Hepatocyte (in vitro differentiated cells): Measurements from ENCODE around the gene ATP8B4.

Source experiments
- CTCF ChIP-seq: fragments of 200-600 bp; sonication (generic); IDR thresholded peaks from 2 replicates; pipeline ENCODE4 v1.5.1; 2016; ENCODE audit warnings: antibody characterized with exemption, mild to moderate bottlenecking; ENCODE audit not compliant: poor library complexity
- EZH2 ChIP-seq: fragments of 200-600 bp; sonication (generic); IDR thresholded peaks from 2 replicates; pipeline ENCODE4 v1.6.1; 2016; ENCODE audit warnings: antibody characterized with exemption, mild to moderate bottlenecking, borderline replicate concordance
- EZH2phosphoT487 ChIP-seq: fragments of 200-600 bp; sonication (generic); IDR thresholded peaks from one replicate; pipeline ENCODE4 v1.6.1; 2018; ENCODE audit warnings: antibody characterized with exemption, mild to moderate bottlenecking, low read depth, moderate library complexity; ENCODE audit not compliant: unreplicated experiment, severe bottlenecking

GRCh38 chr15:49902685-49903501 lies 216.1 kb downstream of the ATP8B4 start:
- no peak for TF ChIP-seq CTCF
- TF ChIP-seq EZH2: no peak
- TF ChIP-seq EZH2phosphoT487: no peak
